OCI-LY3 (cell line): ENCODE data around the gene PSMD14.

Source experiments
- EZH2phosphoT487 ChIP-seq: fragments of 200-600 bp; shearing (Covaris generic); IDR thresholded peaks from 2 replicates; pipeline ENCODE4 v1.6.1; 2018; ENCODE audit warnings: antibody characterized with exemption, mixed run types, low read depth
- TF ChIP-seq, protein P1 (sequence below): fragments of 200-600, 300-600 bp; sonication (generic); IDR thresholded peaks from 2 replicates; pipeline ENCODE4 v1.5.1; 2014; ENCODE audit warnings: antibody characterized with exemption, low read length, low read depth

DNA sequence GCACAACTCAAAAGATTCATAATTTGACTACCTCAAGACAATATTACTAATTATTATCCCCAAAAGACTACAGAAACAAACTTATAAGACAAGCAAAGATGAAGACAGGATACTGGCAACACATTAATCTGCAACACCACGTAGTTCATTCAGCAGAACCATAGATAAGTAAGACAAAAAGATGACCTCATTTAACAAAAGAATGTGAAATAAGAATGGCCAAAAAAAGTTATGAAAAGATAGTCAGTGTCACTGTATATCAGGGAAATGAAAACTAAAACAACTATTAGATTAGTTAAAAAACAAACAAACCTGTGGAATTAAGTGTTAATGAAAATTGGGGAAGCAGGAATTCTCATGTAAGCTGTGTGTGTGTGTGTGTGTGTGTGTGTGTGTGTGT, 19.4 kb downstream of the PSMD14 start:
- TF ChIP-seq, protein P1, sequence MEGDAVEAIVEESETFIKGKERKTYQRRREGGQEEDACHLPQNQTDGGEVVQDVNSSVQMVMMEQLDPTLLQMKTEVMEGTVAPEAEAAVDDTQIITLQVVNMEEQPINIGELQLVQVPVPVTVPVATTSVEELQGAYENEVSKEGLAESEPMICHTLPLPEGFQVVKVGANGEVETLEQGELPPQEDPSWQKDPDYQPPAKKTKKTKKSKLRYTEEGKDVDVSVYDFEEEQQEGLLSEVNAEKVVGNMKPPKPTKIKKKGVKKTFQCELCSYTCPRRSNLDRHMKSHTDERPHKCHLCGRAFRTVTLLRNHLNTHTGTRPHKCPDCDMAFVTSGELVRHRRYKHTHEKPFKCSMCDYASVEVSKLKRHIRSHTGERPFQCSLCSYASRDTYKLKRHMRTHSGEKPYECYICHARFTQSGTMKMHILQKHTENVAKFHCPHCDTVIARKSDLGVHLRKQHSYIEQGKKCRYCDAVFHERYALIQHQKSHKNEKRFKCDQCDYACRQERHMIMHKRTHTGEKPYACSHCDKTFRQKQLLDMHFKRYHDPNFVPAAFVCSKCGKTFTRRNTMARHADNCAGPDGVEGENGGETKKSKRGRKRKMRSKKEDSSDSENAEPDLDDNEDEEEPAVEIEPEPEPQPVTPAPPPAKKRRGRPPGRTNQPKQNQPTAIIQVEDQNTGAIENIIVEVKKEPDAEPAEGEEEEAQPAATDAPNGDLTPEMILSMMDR: no peak
- no peak for TF ChIP-seq EZH2phosphoT487
